WTC11 (cell line): ENCODE data around the gene LONP2. TPM values are rescaled to one million over a fixed set of nuclear protein-coding genes. Genes with fewer than 3 reads are reported as not detected.

Experiments used
- ATAC-seq: fragments of 200-7000 bp; cut with Tn5 transposase; 2 replicates; pipeline ENCODE4 v1.10.0; 2021; ENCODE audit warnings: mild to moderate bottlenecking, moderate library complexity
- CTCF ChIA-PET: fragments of 300-600 bp; sonication (Branson Sonifier 250); formaldehyde crosslinking; loops from one replicate; lab custom pipeline; 2021; ENCODE audit warnings: antibody characterized with exemption; lab: Charles Lee
- POLR2A ChIA-PET: fragments of 350-600 bp; sonication (Branson Sonifier 250); formaldehyde crosslinking; loops from one replicate; lab custom pipeline; 2021; ENCODE audit warnings: antibody characterized with exemption; lab: Charles Lee
- DNase-seq: peaks from one replicate; pipeline ENCODE4 v3.0.0; 2021; ENCODE audit warnings: low spot score
- H3K27ac Mint-ChIP-seq: 2 replicates; pipeline ENCODE4 v1.8.0; 2021; ENCODE audit warnings: mixed read lengths
- H3K27me3 Mint-ChIP-seq: 2 replicates; pipeline ENCODE4 v1.8.0; 2021; ENCODE audit warnings: low read depth, mild to moderate bottlenecking, moderate library complexity, mixed read lengths
- H3K36me3 Mint-ChIP-seq: 2 replicates; pipeline ENCODE4 v1.8.0; 2021; ENCODE audit warnings: mixed read lengths
- H3K4me1 Mint-ChIP-seq: 2 replicates; pipeline ENCODE4 v1.8.0; 2022; ENCODE audit warnings: mixed read lengths
- H3K4me3 Mint-ChIP-seq: 2 replicates; pipeline ENCODE4 v1.8.0; 2021; ENCODE audit warnings: mild to moderate bottlenecking, moderate library complexity, mixed read lengths
- H3K9me3 Mint-ChIP-seq: 2 replicates; pipeline ENCODE4 v1.8.0; 2021; ENCODE audit warnings: mixed read lengths
- CBFB ChIP-seq: sonication (generic); formaldehyde crosslinking; IDR thresholded peaks from 2 replicates; pipeline ENCODE4 v1.8.1; 2022; ENCODE audit warnings: mild to moderate bottlenecking, low read depth, missing genetic modification reagents
- ESRRA ChIP-seq: sonication (generic); formaldehyde crosslinking; IDR thresholded peaks from 2 replicates; pipeline ENCODE4 v1.8.1; 2022; ENCODE audit warnings: mild to moderate bottlenecking, missing genetic modification reagents, borderline replicate concordance
- ETV6 ChIP-seq: sonication (generic); formaldehyde crosslinking; IDR thresholded peaks from 2 replicates; pipeline ENCODE4 v1.8.1; 2022; ENCODE audit warnings: mild to moderate bottlenecking, missing genetic modification reagents
- FOXP1 ChIP-seq: sonication (generic); formaldehyde crosslinking; IDR thresholded peaks from 2 replicates; pipeline ENCODE4 v1.8.0; 2022; ENCODE audit warnings: missing genetic modification reagents, mild to moderate bottlenecking, moderate library complexity, borderline replicate concordance
- GTF2I ChIP-seq: fragments of 250-450 bp; sonication (Bioruptor Pico); conservative IDR thresholded peaks from 2 replicates; pipeline ENCODE4 v1.4.0; 2021; ENCODE audit warnings: mild to moderate bottlenecking
- HMGA2 ChIP-seq: fragments of 250-450 bp; sonication (Bioruptor Pico); IDR thresholded peaks from 2 replicates; pipeline ENCODE4 v1.4.0; 2021; ENCODE audit warnings: mild to moderate bottlenecking, moderate library complexity
- MYBL2 ChIP-seq: sonication (generic); formaldehyde crosslinking; IDR thresholded peaks from 2 replicates; pipeline ENCODE4 v1.8.1; 2023; ENCODE audit warnings: mild to moderate bottlenecking, moderate library complexity, missing genetic modification reagents
- NR2C2 ChIP-seq: sonication (generic); formaldehyde crosslinking; IDR thresholded peaks from 2 replicates; pipeline ENCODE4 v1.8.0; 2022; ENCODE audit warnings: mild to moderate bottlenecking, missing genetic modification reagents
- OVOL2 ChIP-seq: fragments of 250-450 bp; sonication (Bioruptor Pico); IDR thresholded peaks from 2 replicates; pipeline ENCODE4 v1.9.0; 2021; ENCODE audit warnings: mild to moderate bottlenecking, borderline replicate concordance
- PRRX2 ChIP-seq: fragments of 250-450 bp; sonication (Bioruptor Pico); IDR thresholded peaks from 2 replicates; pipeline ENCODE4 v1.8.0; 2021; ENCODE audit warnings: mild to moderate bottlenecking
- SP1 ChIP-seq: sonication (generic); formaldehyde crosslinking; conservative IDR thresholded peaks from 2 replicates; pipeline ENCODE4 v1.8.1; 2022; ENCODE audit warnings: missing genetic modification reagents
- TP53 ChIP-seq: sonication (generic); formaldehyde crosslinking; IDR thresholded peaks from 2 replicates; pipeline ENCODE4 v1.8.1; 2023; ENCODE audit warnings: mild to moderate bottlenecking, missing genetic modification reagents
- ZNF416 ChIP-seq: fragments of 250-450 bp; sonication (Bioruptor Pico); IDR thresholded peaks from 2 replicates; pipeline ENCODE4 v1.9.0; 2021; ENCODE audit warnings: mild to moderate bottlenecking, inconsistent platforms
- total RNA-seq: library from RNA; stranded (reverse); gene quantifications from 3 replicates; pipeline ENCODE4 v1.2.3, GENCODE V29; 2021
- TF ChIP-seq, protein P1 (sequence below): sonication (generic); formaldehyde crosslinking; IDR thresholded peaks from 2 replicates; pipeline ENCODE4 v1.8.1; 2022; ENCODE audit warnings: mild to moderate bottlenecking, missing genetic modification reagents, moderate library complexity, borderline replicate concordance
- TF ChIP-seq, protein P2 (sequence below): sonication (generic); formaldehyde crosslinking; IDR thresholded peaks from 2 replicates; pipeline ENCODE4 v1.8.0; 2022; ENCODE audit warnings: mild to moderate bottlenecking, missing genetic modification reagents
- TF ChIP-seq, protein P3 (sequence below): sonication (generic); formaldehyde crosslinking; IDR thresholded peaks from 2 replicates; pipeline ENCODE4 v1.8.0; 2022; ENCODE audit warnings: mild to moderate bottlenecking, missing genetic modification reagents
- TF ChIP-seq, protein P4 (sequence below): fragments of 250-450 bp; sonication (Bioruptor Pico); IDR thresholded peaks from 2 replicates; pipeline ENCODE4 v1.8.0; 2021; ENCODE audit warnings: mild to moderate bottlenecking
- TF ChIP-seq, protein P5 (sequence below): sonication (generic); formaldehyde crosslinking; IDR thresholded peaks from 2 replicates; pipeline ENCODE4 v1.8.1; 2023; ENCODE audit warnings: mild to moderate bottlenecking, missing genetic modification reagents
- TF ChIP-seq, protein P6 (sequence below): sonication (generic); formaldehyde crosslinking; IDR thresholded peaks from 2 replicates; pipeline ENCODE4 v1.8.0; 2022; ENCODE audit warnings: mild to moderate bottlenecking, missing genetic modification reagents
- TF ChIP-seq, protein P7 (sequence below): sonication (generic); formaldehyde crosslinking; IDR thresholded peaks from 2 replicates; pipeline ENCODE4 v1.8.1; 2023; ENCODE audit warnings: mild to moderate bottlenecking, missing genetic modification reagents, moderate library complexity
- TF ChIP-seq, protein P8 (sequence below): sonication (generic); formaldehyde crosslinking; IDR thresholded peaks from 2 replicates; pipeline ENCODE4 v1.8.0; 2023; ENCODE audit warnings: missing genetic modification reagents
- TF ChIP-seq, protein P9 (sequence below): sonication (generic); formaldehyde crosslinking; IDR thresholded peaks from 2 replicates; pipeline ENCODE4 v1.8.1; 2022; ENCODE audit warnings: mild to moderate bottlenecking, moderate library complexity, missing genetic modification reagents

The LONP2 gene
- total RNA-seq, 1 experiment from 2014 or later: 28.4 TPM

DNA sequence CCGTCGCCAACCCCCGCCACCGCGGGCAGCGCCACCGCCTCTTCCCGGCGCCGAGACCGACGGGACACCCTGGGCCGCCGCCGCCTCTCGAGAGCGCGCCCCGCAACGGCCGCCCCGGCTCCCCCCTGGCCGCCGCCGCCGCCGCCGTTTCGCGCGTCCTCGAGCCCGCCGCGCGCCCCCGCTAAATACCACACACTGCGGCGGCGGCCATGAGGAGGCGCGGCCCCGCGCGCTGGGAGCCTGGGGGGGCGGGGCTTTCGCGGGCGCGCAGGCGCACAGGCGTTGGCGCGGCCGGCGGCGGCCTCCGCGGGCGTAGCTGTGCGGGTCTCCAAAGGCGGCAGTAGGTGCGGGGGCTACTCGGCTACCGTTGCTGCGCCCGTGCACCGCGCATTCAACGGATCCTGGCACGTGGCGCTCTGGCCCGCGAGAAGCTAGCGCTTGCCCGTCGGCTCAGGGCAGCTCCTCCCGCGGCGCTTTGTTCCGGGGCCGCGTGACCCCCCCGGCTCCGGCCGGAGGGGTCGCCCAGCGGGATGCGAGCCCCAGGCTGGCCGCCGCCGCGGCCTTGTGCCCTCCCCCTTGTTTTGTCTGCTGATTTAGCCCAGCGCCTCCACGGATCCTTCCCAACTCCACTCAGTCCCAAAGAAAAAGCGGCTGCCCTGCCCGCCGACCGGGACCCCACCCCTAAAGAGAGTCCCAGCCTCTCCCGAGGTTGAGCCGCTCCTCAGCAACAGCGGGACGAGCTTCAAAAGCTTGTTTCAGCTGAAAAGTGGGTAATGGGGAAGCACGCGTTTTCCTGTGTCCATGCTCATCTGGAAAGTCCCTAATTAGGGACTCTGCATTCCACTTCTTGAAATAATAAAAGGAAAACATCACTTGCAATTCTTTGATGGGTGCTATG, 141.4 kb downstream of the LONP2 start, which contains the start of gene SIAH1:
TSS of gene SIAH1 (minus strand) at position 161 of the 898 bp plus-strand sequence. CDS start 22,985 bp downstream, outside the sequence.
- DNase-seq: peak; percentile 87
- TF ChIP-seq, protein P1, sequence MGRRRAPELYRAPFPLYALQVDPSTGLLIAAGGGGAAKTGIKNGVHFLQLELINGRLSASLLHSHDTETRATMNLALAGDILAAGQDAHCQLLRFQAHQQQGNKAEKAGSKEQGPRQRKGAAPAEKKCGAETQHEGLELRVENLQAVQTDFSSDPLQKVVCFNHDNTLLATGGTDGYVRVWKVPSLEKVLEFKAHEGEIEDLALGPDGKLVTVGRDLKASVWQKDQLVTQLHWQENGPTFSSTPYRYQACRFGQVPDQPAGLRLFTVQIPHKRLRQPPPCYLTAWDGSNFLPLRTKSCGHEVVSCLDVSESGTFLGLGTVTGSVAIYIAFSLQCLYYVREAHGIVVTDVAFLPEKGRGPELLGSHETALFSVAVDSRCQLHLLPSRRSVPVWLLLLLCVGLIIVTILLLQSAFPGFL (CRISPR knock-in tag): peak; percentile 78; the same call in 1 of the 2 replicates
- TF ChIP-seq GTF2I (CRISPR knock-in tag): no peak
- peak; percentile 60; the same call in 1 of the 2 replicates for TF ChIP-seq ZNF416 (CRISPR knock-in tag)
- peak; percentile 47 for TF ChIP-seq SP1 (CRISPR knock-in tag)
- TF ChIP-seq ETV6: 0 out of 2 replicates have a peak, but pooled peaks have one; percentile 13
- TF ChIP-seq, protein P2, sequence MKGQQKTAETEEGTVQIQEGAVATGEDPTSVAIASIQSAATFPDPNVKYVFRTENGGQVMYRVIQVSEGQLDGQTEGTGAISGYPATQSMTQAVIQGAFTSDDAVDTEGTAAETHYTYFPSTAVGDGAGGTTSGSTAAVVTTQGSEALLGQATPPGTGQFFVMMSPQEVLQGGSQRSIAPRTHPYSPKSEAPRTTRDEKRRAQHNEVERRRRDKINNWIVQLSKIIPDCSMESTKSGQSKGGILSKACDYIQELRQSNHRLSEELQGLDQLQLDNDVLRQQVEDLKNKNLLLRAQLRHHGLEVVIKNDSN (CRISPR knock-in tag): peak; percentile 71; the same call in 1 of the 2 replicates
- peak; percentile 71; the same call in 1 of the 2 replicates for TF ChIP-seq ESRRA (CRISPR knock-in tag)
- TF ChIP-seq, protein P3, sequence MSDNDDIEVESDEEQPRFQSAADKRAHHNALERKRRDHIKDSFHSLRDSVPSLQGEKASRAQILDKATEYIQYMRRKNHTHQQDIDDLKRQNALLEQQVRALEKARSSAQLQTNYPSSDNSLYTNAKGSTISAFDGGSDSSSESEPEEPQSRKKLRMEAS: peak; percentile 91; the same call in 1 of the 2 replicates
- TF ChIP-seq TP53 (CRISPR knock-in tag): 0 out of 2 replicates have a peak, but pooled peaks have one; percentile 80
- TF ChIP-seq, protein P4, sequence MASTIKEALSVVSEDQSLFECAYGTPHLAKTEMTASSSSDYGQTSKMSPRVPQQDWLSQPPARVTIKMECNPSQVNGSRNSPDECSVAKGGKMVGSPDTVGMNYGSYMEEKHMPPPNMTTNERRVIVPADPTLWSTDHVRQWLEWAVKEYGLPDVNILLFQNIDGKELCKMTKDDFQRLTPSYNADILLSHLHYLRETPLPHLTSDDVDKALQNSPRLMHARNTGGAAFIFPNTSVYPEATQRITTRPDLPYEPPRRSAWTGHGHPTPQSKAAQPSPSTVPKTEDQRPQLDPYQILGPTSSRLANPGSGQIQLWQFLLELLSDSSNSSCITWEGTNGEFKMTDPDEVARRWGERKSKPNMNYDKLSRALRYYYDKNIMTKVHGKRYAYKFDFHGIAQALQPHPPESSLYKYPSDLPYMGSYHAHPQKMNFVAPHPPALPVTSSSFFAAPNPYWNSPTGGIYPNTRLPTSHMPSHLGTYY (CRISPR knock-in tag): 0 out of 2 replicates have a peak, but pooled peaks have one; percentile 45
- TF ChIP-seq HMGA2 (CRISPR knock-in tag): no peak
- TF ChIP-seq FOXP1: peak; percentile 35; the same call in 1 of the 2 replicates
- TF ChIP-seq, protein P5, sequence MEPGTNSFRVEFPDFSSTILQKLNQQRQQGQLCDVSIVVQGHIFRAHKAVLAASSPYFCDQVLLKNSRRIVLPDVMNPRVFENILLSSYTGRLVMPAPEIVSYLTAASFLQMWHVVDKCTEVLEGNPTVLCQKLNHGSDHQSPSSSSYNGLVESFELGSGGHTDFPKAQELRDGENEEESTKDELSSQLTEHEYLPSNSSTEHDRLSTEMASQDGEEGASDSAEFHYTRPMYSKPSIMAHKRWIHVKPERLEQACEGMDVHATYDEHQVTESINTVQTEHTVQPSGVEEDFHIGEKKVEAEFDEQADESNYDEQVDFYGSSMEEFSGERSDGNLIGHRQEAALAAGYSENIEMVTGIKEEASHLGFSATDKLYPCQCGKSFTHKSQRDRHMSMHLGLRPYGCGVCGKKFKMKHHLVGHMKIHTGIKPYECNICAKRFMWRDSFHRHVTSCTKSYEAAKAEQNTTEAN: peak; percentile 72; the same call in 1 of the 2 replicates
- TF ChIP-seq PRRX2: no peak
- no peak for TF ChIP-seq NR2C2 (CRISPR knock-in tag)
- TF ChIP-seq MYBL2 (CRISPR knock-in tag): peak; percentile 95
- TF ChIP-seq, protein P6, sequence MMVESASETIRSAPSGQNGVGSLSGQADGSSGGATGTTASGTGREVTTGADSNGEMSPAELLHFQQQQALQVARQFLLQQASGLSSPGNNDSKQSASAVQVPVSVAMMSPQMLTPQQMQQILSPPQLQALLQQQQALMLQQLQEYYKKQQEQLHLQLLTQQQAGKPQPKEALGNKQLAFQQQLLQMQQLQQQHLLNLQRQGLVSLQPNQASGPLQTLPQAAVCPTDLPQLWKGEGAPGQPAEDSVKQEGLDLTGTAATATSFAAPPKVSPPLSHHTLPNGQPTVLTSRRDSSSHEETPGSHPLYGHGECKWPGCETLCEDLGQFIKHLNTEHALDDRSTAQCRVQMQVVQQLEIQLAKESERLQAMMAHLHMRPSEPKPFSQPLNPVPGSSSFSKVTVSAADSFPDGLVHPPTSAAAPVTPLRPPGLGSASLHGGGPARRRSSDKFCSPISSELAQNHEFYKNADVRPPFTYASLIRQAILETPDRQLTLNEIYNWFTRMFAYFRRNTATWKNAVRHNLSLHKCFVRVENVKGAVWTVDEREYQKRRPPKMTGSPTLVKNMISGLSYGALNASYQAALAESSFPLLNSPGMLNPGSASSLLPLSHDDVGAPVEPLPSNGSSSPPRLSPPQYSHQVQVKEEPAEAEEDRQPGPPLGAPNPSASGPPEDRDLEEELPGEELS (CRISPR knock-in tag): peak; percentile 41; the same call in 1 of the 2 replicates
- 0 out of 2 replicates have a peak, but pooled peaks have one; percentile 18 for TF ChIP-seq CBFB (CRISPR knock-in tag)
- TF ChIP-seq, protein P7, sequence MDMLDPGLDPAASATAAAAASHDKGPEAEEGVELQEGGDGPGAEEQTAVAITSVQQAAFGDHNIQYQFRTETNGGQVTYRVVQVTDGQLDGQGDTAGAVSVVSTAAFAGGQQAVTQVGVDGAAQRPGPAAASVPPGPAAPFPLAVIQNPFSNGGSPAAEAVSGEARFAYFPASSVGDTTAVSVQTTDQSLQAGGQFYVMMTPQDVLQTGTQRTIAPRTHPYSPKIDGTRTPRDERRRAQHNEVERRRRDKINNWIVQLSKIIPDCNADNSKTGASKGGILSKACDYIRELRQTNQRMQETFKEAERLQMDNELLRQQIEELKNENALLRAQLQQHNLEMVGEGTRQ (CRISPR knock-in tag): peak; percentile 66
- TF ChIP-seq, protein P8, sequence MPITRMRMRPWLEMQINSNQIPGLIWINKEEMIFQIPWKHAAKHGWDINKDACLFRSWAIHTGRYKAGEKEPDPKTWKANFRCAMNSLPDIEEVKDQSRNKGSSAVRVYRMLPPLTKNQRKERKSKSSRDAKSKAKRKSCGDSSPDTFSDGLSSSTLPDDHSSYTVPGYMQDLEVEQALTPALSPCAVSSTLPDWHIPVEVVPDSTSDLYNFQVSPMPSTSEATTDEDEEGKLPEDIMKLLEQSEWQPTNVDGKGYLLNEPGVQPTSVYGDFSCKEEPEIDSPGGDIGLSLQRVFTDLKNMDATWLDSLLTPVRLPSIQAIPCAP: 0 out of 2 replicates have a peak, but pooled peaks have one; percentile 16
- TF ChIP-seq, protein P9, sequence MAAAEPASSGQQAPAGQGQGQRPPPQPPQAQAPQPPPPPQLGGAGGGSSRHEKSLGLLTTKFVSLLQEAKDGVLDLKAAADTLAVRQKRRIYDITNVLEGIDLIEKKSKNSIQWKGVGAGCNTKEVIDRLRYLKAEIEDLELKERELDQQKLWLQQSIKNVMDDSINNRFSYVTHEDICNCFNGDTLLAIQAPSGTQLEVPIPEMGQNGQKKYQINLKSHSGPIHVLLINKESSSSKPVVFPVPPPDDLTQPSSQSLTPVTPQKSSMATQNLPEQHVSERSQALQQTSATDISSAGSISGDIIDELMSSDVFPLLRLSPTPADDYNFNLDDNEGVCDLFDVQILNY (CRISPR knock-in tag): peak; percentile 49; the same call in 1 of the 2 replicates
- TF ChIP-seq OVOL2 (CRISPR knock-in tag): no peak
- TF ChIP-seq, all 79 proteins: peak for 17
- peak; percentile 81 for ATAC-seq
- Mint-ChIP-seq H3K4me3 (peak within 1 kb of the TSS; percentile 98), H3K27me3 (no peaks in the 10 kb centered on the region), H3K36me3 (0 out of 2 replicates have a peak, but pooled peaks cover 2% of the 10 kb centered on the region), H3K9me3 (no peaks in the 10 kb centered on the region), H3K27ac (peak within 1 kb of the TSS; percentile 98), H3K4me1 (peaks cover 38% of the 10 kb centered on the region)
- ChIA-PET CTCF (interaction anchor here (0.9 to 1.4 kb wide), 5 partner anchors 16 to 238 kb away, joined by 3 to 9 read pairs (median 5); no protein-coding TSS in a partner anchor), POLR2A (interaction anchor here (0.6 to 4.1 kb wide), 6 partner anchors 8 to 31 kb away, joined by 3 to 28 read pairs (median 3); no protein-coding TSS in a partner anchor)
